Ovary (tissue), 9 donors: ENCODE measurements around the gene ANKRD39. TPM values are rescaled to one million over a fixed set of nuclear protein-coding genes. Genes with fewer than 3 reads are reported as not detected.

Source experiments
- DNase-seq, 5 donors: peaks; one replicate each; pipeline ENCODE4 v3.0.0-alpha.2; 2019 to 2020
- H3K27ac ChIP-seq, 2 donors: fragments of 200-600 bp; one replicate each; pipeline versions ENCODE4 v1.5.1 to v1.8.0; 2019 to 2022
- H3K27me3 ChIP-seq: fragments of 200-600 bp; one replicate; pipeline ENCODE4 v1.8.0; 2022
- H3K36me3 ChIP-seq: fragments of 200-600 bp; sonication (generic); one replicate; pipeline ENCODE4 v1.5.1; 2019
- H3K4me1 ChIP-seq: one replicate; pipeline ENCODE4 v1.8.1; 2013; ENCODE audit warnings: mild to moderate bottlenecking, moderate library complexity; ENCODE audit not compliant: insufficient read depth
- H3K4me3 ChIP-seq: fragments of 200-600 bp; sonication (generic); one replicate; pipeline ENCODE4 v1.5.1; 2017
- H3K9me3 ChIP-seq, 2 donors: fragments of 200-600 bp in 1 of 2; sonication (generic) in 1 of 2; one replicate each; pipeline versions ENCODE4 v1.5.1 to v1.8.1; 2013 to 2019; ENCODE audit warnings: mild to moderate bottlenecking in 1 of 2, moderate library complexity in 1 of 2
- EP300 ChIP-seq: sonication (generic); formaldehyde crosslinking; IDR thresholded peaks from one replicate; pipeline ENCODE4 v1.6.1; 2017; ENCODE audit warnings: antibody characterized with exemption
- POLR2A ChIP-seq: fragments of 450-650 bp; IDR thresholded peaks from one replicate; pipeline ENCODE4 v1.6.1; 2017; ENCODE audit warnings: antibody characterized with exemption, mild to moderate bottlenecking, moderate library complexity
- WGBS, 3 donors: extraction: QIAGEN DNeasy Blood & Tissue Kit in 1 of 3; methylation state at CpG; one replicate each; pipeline versions ENCODE4 v1.1.5 to v1.1.7; 2013 to 2017; 5-methylcytosine and 5-hydroxymethylcytosine counted together
- intact Hi-C, 4 donors: fragments of 100-400 bp; cut with DNase I; formaldehyde crosslinking; loops; one replicate each; pipeline versions ENCODE4 v1.11.0 to v1.15.1; 2022 to 2023
- polyA plus RNA-seq, 2 donors: library from polyadenylated mRNA; stranded (reverse); fragments of 200-250 nt in 1 of 2; fragments of 350-450 nt in 1 of 2; fragmentation: Illumina TruSeq in 1 of 2; extraction: RNeasy Lipid Tissue Mini Kit (QIAGEN cat#74804) in 1 of 2; gene quantifications; one replicate each; pipeline ENCODE4 v1.2.3, GENCODE V29; 2013 to 2014
- total RNA-seq, 7 donors: library from RNA; depleted of rRNA in 2 of 7; stranded (reverse); fragments of >200 nt in 2 of 7; fragmentation: NEBNext Ultra II Directional in 3 of 7; extraction: Animal tissue kit (Norgen Biotek cat#: 25700) in 3 of 7; gene quantifications; one replicate each; pipeline versions ENCODE4 v1.1.0 to v1.2.4, GENCODE V29; 2016 to 2023
- TF ChIP-seq, protein P1 (sequence below), 3 donors: fragments of 450-650 bp in 2 of 3; fragments of 200-600 bp in 1 of 3; IDR thresholded peaks; one replicate each; pipeline versions ENCODE4 v1.5.1 to v1.8.0; 2016 to 2022; ENCODE audit warnings: antibody characterized with exemption in 3 of 3, mild to moderate bottlenecking in 1 of 3
- donor health status: DM: no; HTN: no; CAD: no; lungs with moderate emphysema.
- donor health status: DM: no; HTN: no; CAD: no.
- donor health status: Bipolar disorder and iron deficiency.
- donor health status: DM: yes; HTN: yes; CAD: no.
- donor health status: DM: no; HTN: no; CAD: no.
- donor health status: DM: yes; HTN: yes; CAD: no.

Gene ANKRD39
- total and polyA plus RNA-seq, 9 donors, result 2.6 to 14.7 (median 12.7) TPM

DNA sequence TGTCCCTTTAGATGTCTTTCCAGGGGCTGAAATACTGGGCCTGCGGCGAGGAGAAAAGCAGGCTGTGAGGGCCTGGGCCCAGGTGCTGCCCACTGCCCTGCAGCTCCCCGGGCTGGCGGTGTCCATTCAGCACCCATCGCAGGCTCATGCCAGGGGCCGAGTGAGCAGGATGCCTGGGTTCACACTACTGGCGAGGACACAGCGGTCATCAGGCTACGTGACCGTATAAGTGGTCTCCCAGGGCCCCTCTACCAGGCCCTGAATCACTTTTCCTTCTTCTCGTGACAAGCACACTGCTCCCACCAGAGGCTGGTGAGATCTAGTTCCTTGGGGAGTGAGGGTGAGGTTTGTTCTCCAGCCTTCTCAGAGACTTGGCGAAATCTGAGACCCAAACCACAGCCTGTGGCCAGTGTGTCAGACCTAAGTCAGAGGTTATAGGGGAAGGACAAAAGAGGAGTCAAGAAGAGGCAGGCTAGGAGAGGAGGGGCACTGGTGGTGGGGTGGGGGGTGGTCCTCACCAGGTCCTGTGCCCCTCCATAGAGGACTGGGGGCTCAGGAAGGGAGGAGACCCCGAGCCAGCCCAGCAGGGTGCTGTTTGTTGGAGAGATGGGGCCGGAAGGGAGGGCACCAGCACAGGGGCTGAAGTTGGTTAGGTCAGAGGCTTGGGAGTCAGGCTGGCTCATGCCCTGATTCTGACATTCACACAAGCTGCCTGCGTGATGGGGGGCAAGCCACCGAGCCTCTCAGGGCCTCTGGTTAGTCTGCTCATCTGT, 18.6 kb upstream of the ANKRD39 start:
- Histone ChIP-seq H3K4me1 (peaks cover 4% of the 10 kb centered on the region), H3K4me3 (no peak overlapping the region), H3K27ac (no peak overlapping the region), H3K36me3 (no peaks in the 10 kb centered on the region), H3K27me3 (no peaks in the 10 kb centered on the region), H3K9me3 (no peaks in the 10 kb centered on the region)
- intact Hi-C loops, result no loop called here
- TF ChIP-seq POLR2A, result no peak
- TF ChIP-seq, protein P1, sequence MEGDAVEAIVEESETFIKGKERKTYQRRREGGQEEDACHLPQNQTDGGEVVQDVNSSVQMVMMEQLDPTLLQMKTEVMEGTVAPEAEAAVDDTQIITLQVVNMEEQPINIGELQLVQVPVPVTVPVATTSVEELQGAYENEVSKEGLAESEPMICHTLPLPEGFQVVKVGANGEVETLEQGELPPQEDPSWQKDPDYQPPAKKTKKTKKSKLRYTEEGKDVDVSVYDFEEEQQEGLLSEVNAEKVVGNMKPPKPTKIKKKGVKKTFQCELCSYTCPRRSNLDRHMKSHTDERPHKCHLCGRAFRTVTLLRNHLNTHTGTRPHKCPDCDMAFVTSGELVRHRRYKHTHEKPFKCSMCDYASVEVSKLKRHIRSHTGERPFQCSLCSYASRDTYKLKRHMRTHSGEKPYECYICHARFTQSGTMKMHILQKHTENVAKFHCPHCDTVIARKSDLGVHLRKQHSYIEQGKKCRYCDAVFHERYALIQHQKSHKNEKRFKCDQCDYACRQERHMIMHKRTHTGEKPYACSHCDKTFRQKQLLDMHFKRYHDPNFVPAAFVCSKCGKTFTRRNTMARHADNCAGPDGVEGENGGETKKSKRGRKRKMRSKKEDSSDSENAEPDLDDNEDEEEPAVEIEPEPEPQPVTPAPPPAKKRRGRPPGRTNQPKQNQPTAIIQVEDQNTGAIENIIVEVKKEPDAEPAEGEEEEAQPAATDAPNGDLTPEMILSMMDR (IDR thresholded peaks at IDR 0.05), result no peak
- no peak for TF ChIP-seq EP300
- WGBS, 3 donors, result 90 to 92% (median 91%) methylated on average over 14 to 16 of the region's 16 CpGs
- DNase-seq, result no peak

DNA sequence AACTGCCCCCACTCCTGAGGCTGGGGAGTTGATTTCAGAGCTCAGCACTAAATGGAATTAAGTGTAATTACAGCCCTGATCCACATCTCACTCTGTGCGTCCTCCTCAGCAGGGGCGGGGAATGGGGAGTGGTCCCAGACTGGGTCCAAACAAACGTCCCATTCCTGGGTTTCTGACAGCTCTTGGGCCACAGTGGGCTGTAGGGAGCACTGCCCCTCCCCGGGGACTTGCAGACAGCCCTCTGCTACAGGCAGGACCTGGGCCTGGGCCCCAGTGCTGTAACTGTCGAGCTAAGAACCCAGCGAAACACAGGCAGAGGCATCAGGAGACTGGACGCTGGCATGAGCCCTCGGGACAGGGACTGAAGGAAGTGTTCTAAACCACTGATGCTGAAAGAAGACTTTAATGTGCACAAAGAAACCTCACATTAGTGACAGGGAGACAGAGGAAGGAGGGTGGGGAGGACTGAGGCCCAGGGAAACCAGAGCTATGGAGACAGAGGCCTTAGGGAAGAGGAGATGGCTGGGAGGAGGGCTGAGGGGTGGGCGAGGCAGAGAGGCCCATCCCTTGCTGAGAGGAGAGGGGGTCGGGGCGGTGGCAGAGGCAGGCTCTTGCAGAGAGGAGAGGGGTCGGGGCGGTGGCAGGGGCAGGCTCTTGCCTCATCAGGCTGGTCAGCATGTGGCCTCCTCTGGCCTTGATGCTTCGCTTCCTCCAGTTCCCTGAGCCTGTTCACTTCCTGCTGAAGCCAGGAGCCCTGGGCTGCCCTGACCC, 17.9 kb upstream of the ANKRD39 start:
- peak in 1 of 5 donors; percentile 37 for DNase-seq
- no peak overlapping the region for H3K27ac ChIP-seq

DNA sequence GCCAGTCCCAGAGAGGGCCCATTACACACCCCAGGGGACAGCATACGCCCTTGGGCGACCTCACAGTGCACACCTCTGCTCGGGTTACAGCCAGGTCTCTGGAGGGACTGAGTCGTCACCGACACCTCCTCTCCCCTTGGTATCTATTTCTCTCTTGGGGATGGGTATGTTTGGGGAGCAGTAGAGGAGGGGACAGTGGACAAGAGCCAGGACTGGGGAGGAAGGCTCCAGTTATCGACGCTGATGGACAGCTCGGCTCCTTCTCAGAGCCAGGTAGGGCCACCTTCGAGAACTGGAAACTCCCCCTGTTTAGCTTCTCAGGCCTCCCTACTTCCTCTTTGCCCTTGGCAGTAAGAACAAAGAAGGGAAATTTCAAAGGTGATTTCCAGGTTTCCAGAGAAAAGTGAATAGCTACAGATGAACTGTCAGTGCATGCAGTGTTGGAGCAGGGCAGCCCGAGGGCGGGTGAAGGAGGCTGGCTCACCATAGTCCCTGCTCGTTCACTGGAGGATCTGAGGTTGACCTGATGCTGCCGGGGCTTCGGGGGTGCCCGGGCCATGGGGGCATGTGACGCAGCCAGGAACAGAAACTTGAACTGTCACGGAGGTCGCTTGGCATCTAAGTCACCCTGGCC, 16.5 kb upstream of the ANKRD39 start:
- no peak for TF ChIP-seq POLR2A
- TF ChIP-seq EP300, result no peak
- TF ChIP-seq, protein P1 (IDR thresholded peaks at IDR 0.05), result no peak
- Histone ChIP-seq H3K4me1 (peaks cover 5% of the 10 kb centered on the region), H3K27me3 (no peaks in the 10 kb centered on the region), H3K27ac (no peak overlapping the region), H3K36me3 (no peaks in the 10 kb centered on the region), H3K9me3 (no peaks in the 10 kb centered on the region), H3K4me3 (no peak overlapping the region)
- WGBS, 3 donors, result 47 to 50% (median 48%) methylated on average over 18 of the region's 18 CpGs
- intact Hi-C loops, result no loop called here
- DNase-seq, result no peak

More for the DNA sequence above, 17.9 kb upstream of the ANKRD39 start:
- H3K4me3 ChIP-seq, result no peak overlapping the region
- WGBS, 3 donors, result 73 to 77% (median 73%) methylated on average over 14 of the region's 14 CpGs
- H3K36me3 ChIP-seq, result no peaks in the 10 kb centered on the region
- H3K9me3 ChIP-seq, result no peaks in the 10 kb centered on the region
- H3K27me3 ChIP-seq, result no peaks in the 10 kb centered on the region
- H3K4me1 ChIP-seq, result peaks cover 4% of the 10 kb centered on the region
- intact Hi-C loops, result no loop called here
- TF ChIP-seq POLR2A (no peak), EP300 (no peak)
- TF ChIP-seq, protein P1 (IDR thresholded peaks at IDR 0.05), result no peak

DNA sequence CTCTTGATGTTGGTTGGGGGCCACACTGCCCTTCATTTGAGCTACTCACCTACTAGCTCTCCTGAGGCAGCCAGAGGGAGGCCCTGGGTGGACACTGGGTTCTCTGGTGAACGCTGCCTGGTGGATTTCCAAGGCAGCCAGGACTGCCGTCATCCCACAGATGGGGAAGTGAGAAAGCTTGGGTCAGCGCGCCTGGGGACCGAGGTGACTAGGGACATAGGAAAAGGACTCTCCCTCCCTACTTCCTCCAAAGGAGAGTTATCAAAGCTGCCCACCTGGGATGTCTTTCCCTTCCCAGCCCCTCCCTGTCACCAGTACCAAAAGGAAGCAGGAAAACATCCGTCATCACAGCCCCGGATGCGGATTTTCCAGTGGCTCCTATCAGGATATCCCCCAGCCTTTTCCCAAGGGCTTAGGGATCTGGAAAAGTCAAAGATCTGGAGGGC, 15.9 kb upstream of the ANKRD39 start:
- 31 to 49% (median 43%) methylated on average over 8 of the region's 8 CpGs for WGBS, 3 donors

More for the DNA sequence above, 15.9 kb upstream of the ANKRD39 start:
- TF ChIP-seq EP300, result no peak
- TF ChIP-seq, protein P1 (IDR thresholded peaks at IDR 0.05), result no peak
- TF ChIP-seq POLR2A, result no peak
- H3K4me1 ChIP-seq, result peaks cover 5% of the 10 kb centered on the region
- peak in 2 of 5 donors; percentile 59 to 62 for DNase-seq
- intact Hi-C loops, result no loop called here
- H3K27me3 ChIP-seq, result no peaks in the 10 kb centered on the region
- H3K9me3 ChIP-seq, result no peaks in the 10 kb centered on the region
- no peak overlapping the region for H3K4me3 ChIP-seq
- no peak overlapping the region for H3K27ac ChIP-seq
- no peaks in the 10 kb centered on the region for H3K36me3 ChIP-seq
